Measurements from ENCODE around the gene DSCAML1. TPM values are rescaled to one million over a fixed set of nuclear protein-coding genes. Genes with fewer than 3 reads are reported as not detected.
A peak's percentile ranks its signal among the peaks of the same experiment; 100 is the strongest.

Gene DSCAML1
- total RNA-seq, 1 donor from 2014 or later = 0.95 TPM

- H3K4me3 ChIP-seq = no peak overlapping the region
- ATAC-seq = no peak
- TF ChIP-seq CTCF (IDR thresholded peaks at IDR 0.05) = no peak
- H3K9me3 ChIP-seq = no peaks in the 10 kb centered on the region
- no peaks in the 10 kb centered on the region for H3K36me3 ChIP-seq
- peaks cover 4% of the 10 kb centered on the region for H3K27me3 ChIP-seq (ENCODE audit: low read depth)
- intact Hi-C loops (cut with DNase I) = no loop called here
- H3K4me1 ChIP-seq = no peaks in the 10 kb centered on the region
- DNase-seq = no peak
- H3K27ac ChIP-seq = no peak overlapping the region
These were observed 209.6 kb downstream of the DSCAML1 start for GRCh38 chr11:117587416-117587815.

DNA sequence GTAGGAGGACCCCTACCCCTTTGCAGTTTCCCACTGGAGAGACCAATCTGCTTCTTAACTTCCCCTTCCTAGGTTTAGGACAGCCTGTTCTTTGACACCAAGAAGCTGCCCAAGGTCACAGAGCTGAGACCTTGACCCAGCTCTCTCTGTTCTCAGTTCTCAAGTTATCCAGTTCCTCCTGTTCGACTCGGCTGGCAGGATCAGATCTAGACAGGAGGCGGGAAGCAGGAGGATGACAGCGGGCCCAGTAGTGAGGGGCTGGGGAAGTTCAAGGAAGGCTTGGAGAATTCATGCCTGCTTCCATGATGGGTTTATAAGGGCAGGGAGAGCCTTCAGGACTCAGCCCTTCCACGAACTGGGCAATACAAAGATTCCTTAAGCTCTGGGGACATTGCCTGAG lies 210.6 kb downstream of the DSCAML1 start:
- DNase-seq = no peak
- no peak overlapping the region for H3K27ac ChIP-seq
- TF ChIP-seq CTCF (IDR thresholded peaks at IDR 0.05) = no peak

GRCh38 chr11:117585631-117586030 lies 211.4 kb downstream of the DSCAML1 start:
- Histone ChIP-seq H3K4me1 (no peaks in the 10 kb centered on the region), H3K27me3 (ENCODE audit: low read depth) (peaks cover 4% of the 10 kb centered on the region), H3K36me3 (no peaks in the 10 kb centered on the region), H3K9me3 (no peaks in the 10 kb centered on the region), H3K27ac (no peak overlapping the region), H3K4me3 (no peak overlapping the region)
- intact Hi-C loops (cut with DNase I) = no loop called here
- DNase-seq = no peak
- TF ChIP-seq CTCF (IDR thresholded peaks at IDR 0.05) = no peak
- no peak for ATAC-seq

More for the DNA sequence above, 210.6 kb downstream of the DSCAML1 start:
- Histone ChIP-seq H3K27me3 (ENCODE audit: low read depth) (peaks cover 4% of the 10 kb centered on the region), H3K4me1 (no peaks in the 10 kb centered on the region), H3K4me3 (no peak overlapping the region), H3K9me3 (no peaks in the 10 kb centered on the region), H3K36me3 (no peaks in the 10 kb centered on the region)
- ATAC-seq = no peak
- intact Hi-C loops (cut with DNase I) = no loop called here

- intact Hi-C loops (cut with DNase I) = no loop called here
- H3K27ac ChIP-seq = no peak overlapping the region
- H3K4me1 ChIP-seq = no peaks in the 10 kb centered on the region
- TF ChIP-seq CTCF (IDR thresholded peaks at IDR 0.05) = no peak
- no peaks in the 10 kb centered on the region for H3K9me3 ChIP-seq
- H3K27me3 ChIP-seq (ENCODE audit: low read depth) = peaks cover 4% of the 10 kb centered on the region
- ATAC-seq (no peak), DNase-seq (no peak)
- H3K36me3 ChIP-seq = no peaks in the 10 kb centered on the region
- no peak overlapping the region for H3K4me3 ChIP-seq
These were observed 212.8 kb downstream of the DSCAML1 start for GRCh38 chr11:117584056-117584830.

DNA sequence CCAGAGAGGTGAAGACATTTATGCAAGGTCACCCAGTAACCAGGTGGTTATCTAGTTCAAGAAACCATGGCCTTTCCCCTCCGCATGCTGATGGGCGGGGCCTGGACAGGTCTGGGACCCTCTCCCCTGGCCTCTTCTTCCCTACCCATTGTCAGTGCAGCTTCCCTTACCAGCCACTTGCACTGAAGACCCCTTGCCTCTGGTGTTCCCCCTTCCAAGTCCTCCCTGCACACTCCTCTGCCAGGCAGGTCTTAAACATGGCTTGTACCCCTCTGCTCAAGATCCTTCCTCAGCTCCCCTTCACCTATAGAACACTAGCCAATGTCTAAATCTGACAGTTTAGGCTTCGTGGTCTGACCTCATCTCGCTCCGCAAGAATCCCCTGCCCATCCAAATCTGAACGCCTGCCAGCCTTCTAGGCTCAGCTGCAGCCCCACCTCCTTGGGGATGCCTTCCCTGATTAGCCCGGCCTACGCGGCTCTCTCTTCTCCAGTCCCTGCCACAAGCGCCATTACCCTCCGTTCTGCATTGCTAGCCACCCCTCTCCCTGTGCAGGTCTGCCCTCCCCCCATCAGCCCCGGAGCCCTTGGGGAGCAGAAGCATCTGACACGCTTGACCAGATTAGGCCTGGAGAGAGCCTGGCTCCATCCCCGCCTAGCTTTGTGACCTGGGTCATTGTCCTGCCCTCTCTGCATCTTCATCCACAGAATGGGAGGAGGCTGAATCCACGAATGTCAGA lies 213.8 kb downstream of the DSCAML1 start:
- Histone ChIP-seq H3K9me3 (no peaks in the 10 kb centered on the region), H3K36me3 (no peaks in the 10 kb centered on the region), H3K27ac (no peak overlapping the region), H3K4me1 (no peaks in the 10 kb centered on the region), H3K27me3 (ENCODE audit: low read depth) (peaks cover 3% of the 10 kb centered on the region), H3K4me3 (no peak overlapping the region)
- ATAC-seq = peak in 1 of 2 donors; percentile 24
- intact Hi-C loops (cut with DNase I) = no loop called here
- DNase-seq = no peak
- no peak for TF ChIP-seq CTCF (IDR thresholded peaks at IDR 0.05)

Measured in lower lobe of right lung (tissue), 2 donors.